T-helper 17 cell (primary cell): ENCODE data around the gene FMN1. TPM values are rescaled to one million over a fixed set of nuclear protein-coding genes. Genes with fewer than 3 reads are reported as not detected.
A peak's percentile ranks its signal among the peaks of the same experiment; 100 is the strongest.

ENCODE experiments used
- ATAC-seq: fragments of 150-1000 bp; cut with Tn5 transposase; 2 replicates; pipeline ENCODE4 v1.10.0; 2021; ENCODE audit warnings: mild to moderate bottlenecking, moderate library complexity
- DNase-seq, 3 donors: peaks; one replicate each; pipeline versions ENCODE4 v3.0.0 to v3.0.0-alpha.2; 2020 to 2021
- H3K9me3 ChIP-seq: one replicate; pipeline ENCODE4 v1.7.0; 2013; ENCODE audit warnings: low read length, mild to moderate bottlenecking; ENCODE audit not compliant: control insufficient read depth, poor library complexity, severe bottlenecking
- H3K27ac Mint-ChIP-seq: one replicate; pipeline ENCODE4 v1.8.0; 2022; ENCODE audit warnings: mild to moderate bottlenecking, moderate library complexity, mixed read lengths
- H3K27me3 Mint-ChIP-seq: one replicate; pipeline ENCODE4 v1.8.0; 2022; ENCODE audit warnings: mixed read lengths
- H3K36me3 Mint-ChIP-seq: one replicate; pipeline ENCODE4 v1.8.0; 2022; ENCODE audit warnings: low read depth, mixed read lengths
- H3K4me1 Mint-ChIP-seq: one replicate; pipeline ENCODE4 v1.8.0; 2022; ENCODE audit warnings: mild to moderate bottlenecking, mixed read lengths
- H3K4me3 Mint-ChIP-seq: one replicate; pipeline ENCODE4 v1.8.0; 2022; ENCODE audit warnings: mild to moderate bottlenecking, moderate library complexity, mixed read lengths
- total RNA-seq, 4 donors: library from RNA in 2 of 4; stranded (reverse) in 2 of 4; gene quantifications; one replicate each; pipeline ENCODE4 v1.2.3 and lab custom pipeline; 2022 to 2026

The FMN1 gene
- total RNA-seq, 2 donors from 2014 or later, result 18.7 to 35.2 TPM

GRCh38 chr15:32986147-32986546 lies 208.4 kb downstream of the FMN1 start:
- no peaks in the 10 kb centered on the region for H3K9me3 ChIP-seq
- no peak for DNase-seq
- Mint-ChIP-seq H3K27ac (no peak overlapping the region), H3K4me1 (peaks cover 6% of the 10 kb centered on the region), H3K36me3 (no peaks in the 10 kb centered on the region), H3K4me3 (no peak overlapping the region), H3K27me3 (no peaks in the 10 kb centered on the region)
- no peak for ATAC-seq

- Mint-ChIP-seq H3K4me3 (no peak overlapping the region), H3K4me1 (peaks cover 6% of the 10 kb centered on the region), H3K27ac (no peak overlapping the region), H3K36me3 (no peaks in the 10 kb centered on the region), H3K27me3 (no peaks in the 10 kb centered on the region)
- no peak for ATAC-seq
- no peak for DNase-seq
- no peaks in the 10 kb centered on the region for H3K9me3 ChIP-seq
These were observed 210.8 kb downstream of the FMN1 start for GRCh38 chr15:32983679-32984078.

- Mint-ChIP-seq H3K4me1 (peaks cover 6% of the 10 kb centered on the region), H3K4me3 (no peak overlapping the region), H3K27ac (no peak overlapping the region), H3K27me3 (no peaks in the 10 kb centered on the region), H3K36me3 (no peaks in the 10 kb centered on the region)
- ATAC-seq (no peak), DNase-seq (no peak)
- no peaks in the 10 kb centered on the region for H3K9me3 ChIP-seq
These were observed 212.5 kb downstream of the FMN1 start for GRCh38 chr15:32982001-32982400.

- H3K36me3 Mint-ChIP-seq, result no peaks in the 10 kb centered on the region
- no peaks in the 10 kb centered on the region for H3K27me3 Mint-ChIP-seq
- no peak overlapping the region for H3K4me3 Mint-ChIP-seq
- H3K4me1 Mint-ChIP-seq, result peaks cover 6% of the 10 kb centered on the region
- DNase-seq (no peak), ATAC-seq (no peak)
- H3K9me3 ChIP-seq, result no peaks in the 10 kb centered on the region
- H3K27ac Mint-ChIP-seq, result no peak overlapping the region
These were observed 213.0 kb downstream of the FMN1 start for GRCh38 chr15:32981536-32981935.

- Mint-ChIP-seq H3K4me3 (no peak overlapping the region), H3K36me3 (no peaks in the 10 kb centered on the region), H3K27ac (no peak overlapping the region), H3K4me1 (peaks cover 16% of the 10 kb centered on the region), H3K27me3 (no peaks in the 10 kb centered on the region)
- no peak for ATAC-seq
- DNase-seq, result no peak
- no peaks in the 10 kb centered on the region for H3K9me3 ChIP-seq
These were observed 214.8 kb downstream of the FMN1 start for GRCh38 chr15:32979710-32980109.

- H3K36me3 Mint-ChIP-seq, result no peaks in the 10 kb centered on the region
- ATAC-seq, result no peak
- no peaks in the 10 kb centered on the region for H3K27me3 Mint-ChIP-seq
These were observed 217.0 kb downstream of the FMN1 start for GRCh38 chr15:32977506-32977905.

GRCh38 chr15:32974691-32975090 lies 219.8 kb downstream of the FMN1 start:
- no peaks in the 10 kb centered on the region for H3K9me3 ChIP-seq
- no peak overlapping the region for H3K4me3 Mint-ChIP-seq
- no peaks in the 10 kb centered on the region for H3K36me3 Mint-ChIP-seq
- no peak for DNase-seq
- ATAC-seq, result no peak
- H3K4me1 Mint-ChIP-seq, result peaks cover 10% of the 10 kb centered on the region
- H3K27me3 Mint-ChIP-seq, result no peaks in the 10 kb centered on the region
- no peak overlapping the region for H3K27ac Mint-ChIP-seq

More at GRCh38 chr15:32977506-32977905, 217.0 kb downstream of the FMN1 start:
- DNase-seq, result no peak
- no peaks in the 10 kb centered on the region for H3K9me3 ChIP-seq
- peaks cover 16% of the 10 kb centered on the region for H3K4me1 Mint-ChIP-seq
- no peak overlapping the region for H3K27ac Mint-ChIP-seq
- no peak overlapping the region for H3K4me3 Mint-ChIP-seq

GRCh38 chr15:32972686-32973085 lies 221.8 kb downstream of the FMN1 start:
- no peak overlapping the region for H3K27ac Mint-ChIP-seq
- DNase-seq (no peak), ATAC-seq (no peak)
- no peaks in the 10 kb centered on the region for H3K27me3 Mint-ChIP-seq
- no peak overlapping the region for H3K4me3 Mint-ChIP-seq
- H3K4me1 Mint-ChIP-seq, result peaks cover 12% of the 10 kb centered on the region
- H3K9me3 ChIP-seq, result no peaks in the 10 kb centered on the region
- H3K36me3 Mint-ChIP-seq, result no peaks in the 10 kb centered on the region

GRCh38 chr15:32970847-32971246 lies 223.7 kb downstream of the FMN1 start:
- DNase-seq, result no peak
- no peak for ATAC-seq
- H3K27me3 Mint-ChIP-seq, result no peaks in the 10 kb centered on the region
- no peaks in the 10 kb centered on the region for H3K9me3 ChIP-seq
- H3K4me3 Mint-ChIP-seq, result no peak overlapping the region
- H3K4me1 Mint-ChIP-seq, result peaks cover 11% of the 10 kb centered on the region
- H3K27ac Mint-ChIP-seq, result no peak overlapping the region
- no peaks in the 10 kb centered on the region for H3K36me3 Mint-ChIP-seq

GRCh38 chr15:32967521-32967920 lies 227.0 kb downstream of the FMN1 start:
- Mint-ChIP-seq H3K36me3 (no peaks in the 10 kb centered on the region), H3K27ac (no peak overlapping the region), H3K4me3 (no peak overlapping the region), H3K4me1 (peaks cover 3% of the 10 kb centered on the region), H3K27me3 (no peaks in the 10 kb centered on the region)
- ATAC-seq, result no peak
- no peaks in the 10 kb centered on the region for H3K9me3 ChIP-seq
- DNase-seq, result no peak

- DNase-seq (no peak), ATAC-seq (no peak)
- H3K27ac Mint-ChIP-seq, result no peak overlapping the region
- no peaks in the 10 kb centered on the region for H3K36me3 Mint-ChIP-seq
- H3K9me3 ChIP-seq, result no peaks in the 10 kb centered on the region
- H3K4me3 Mint-ChIP-seq, result no peak overlapping the region
- no peaks in the 10 kb centered on the region for H3K27me3 Mint-ChIP-seq
- H3K4me1 Mint-ChIP-seq, result peaks cover 3% of the 10 kb centered on the region
These were observed 228.0 kb downstream of the FMN1 start for GRCh38 chr15:32966512-32966911.

GRCh38 chr15:32965897-32966296 lies 228.6 kb downstream of the FMN1 start:
- Mint-ChIP-seq H3K36me3 (no peaks in the 10 kb centered on the region), H3K4me1 (peaks cover 3% of the 10 kb centered on the region), H3K4me3 (no peak overlapping the region), H3K27ac (no peak overlapping the region), H3K27me3 (no peaks in the 10 kb centered on the region)
- no peak for DNase-seq
- no peak for ATAC-seq
- H3K9me3 ChIP-seq, result no peaks in the 10 kb centered on the region

- no peaks in the 10 kb centered on the region for H3K9me3 ChIP-seq
- H3K4me1 Mint-ChIP-seq, result peaks cover 3% of the 10 kb centered on the region
- H3K4me3 Mint-ChIP-seq, result no peak overlapping the region
- peaks cover 2% of the 10 kb centered on the region for H3K36me3 Mint-ChIP-seq
- H3K27me3 Mint-ChIP-seq, result no peaks in the 10 kb centered on the region
- peak overlapping the region; percentile 27 for H3K27ac Mint-ChIP-seq
- ATAC-seq (no peak), DNase-seq (no peak)
These were observed 235.4 kb downstream of the FMN1 start for GRCh38 chr15:32959077-32959476.

GRCh38 chr15:32957219-32957618 lies 237.3 kb downstream of the FMN1 start:
- no peaks in the 10 kb centered on the region for H3K27me3 Mint-ChIP-seq
- H3K9me3 ChIP-seq, result no peaks in the 10 kb centered on the region
- ATAC-seq (no peak), DNase-seq (no peak)
- H3K36me3 Mint-ChIP-seq, result peaks cover 2% of the 10 kb centered on the region
- H3K4me1 Mint-ChIP-seq, result peaks cover 12% of the 10 kb centered on the region
- no peak overlapping the region for H3K4me3 Mint-ChIP-seq
- H3K27ac Mint-ChIP-seq, result no peak overlapping the region
